Gastrocnemius medialis (tissue), 4 donors: ENCODE results near the gene TNFRSF1B. TPM values are rescaled to one million over a fixed set of nuclear protein-coding genes. Genes with fewer than 3 reads are reported as not detected.

Experiments used
- ATAC-seq, 2 donors: fragments of 150-250 bp; one replicate each; pipeline ENCODE4 v1.9.1; 2016
- DNase-seq, 2 donors: peaks; one replicate each; pipeline ENCODE4 v3.0.0-alpha.2; 2019
- H3K27ac ChIP-seq, 4 donors: fragments of 200-600 bp; sonication (generic); 1 replicate in 1 of 4; 2 replicates in 3 of 4; pipeline ENCODE4 v1.5.1; 2016 to 2018; ENCODE audit warnings: mild to moderate bottlenecking in 2 of 4, moderate library complexity in 1 of 4
- H3K27me3 ChIP-seq, 3 donors: fragments of 200-600 bp; sonication (generic) in 2 of 3; 1 replicate in 1 of 3; 2 replicates in 2 of 3; pipeline versions ENCODE4 v1.5.1 to v1.6.0; 2016 to 2019; ENCODE audit warnings: mild to moderate bottlenecking in 1 of 3, moderate library complexity in 1 of 3
- H3K36me3 ChIP-seq, 2 donors: fragments of 200-600 bp; sonication (generic) in 1 of 2; one replicate each; pipeline ENCODE4 v1.5.1; 2017 to 2018
- H3K4me1 ChIP-seq, 2 donors: fragments of 200-600 bp; sonication (generic) in 1 of 2; one replicate each; pipeline ENCODE4 v1.5.1; 2016 to 2017; ENCODE audit warnings: mild to moderate bottlenecking in 2 of 2
- H3K4me3 ChIP-seq, 4 donors: fragments of 200-600 bp; sonication (generic) in 3 of 4; 1 replicate in 1 of 4; 2 replicates in 3 of 4; pipeline ENCODE4 v1.5.1; 2016 to 2019; ENCODE audit warnings: mild to moderate bottlenecking in 2 of 4
- H3K9me3 ChIP-seq, 3 donors: fragments of 200-600 bp; sonication (generic) in 2 of 3; 1 replicate in 1 of 3; 2 replicates in 2 of 3; pipeline ENCODE4 v1.5.1; 2016 to 2019
- CTCF ChIP-seq, 5 experiments: fragments of 450-650 bp in 3 of 5; fragments of 200-600 bp in 2 of 5; sonication (generic) in 2 of 5; IDR thresholded peaks in 4 of 5; conservative IDR thresholded peaks in 1 of 5; 1 replicate in 4 of 5; 2 replicates in 1 of 5; pipeline ENCODE4 v1.5.1; 2016 to 2019; ENCODE audit warnings: antibody characterized with exemption in 5 of 5, mild to moderate bottlenecking in 3 of 5, moderate library complexity in 3 of 5
- POLR2A ChIP-seq, 2 donors: fragments of 450-650 bp; IDR thresholded peaks; one replicate each; pipeline ENCODE4 v1.6.1; 2017; ENCODE audit warnings: antibody characterized with exemption in 2 of 2, mild to moderate bottlenecking in 2 of 2, moderate library complexity in 2 of 2
- in situ Hi-C, 4 donors: fragments of 200-750 bp; cut with MboI; loops; one replicate each; pipeline versions ENCODE4 v1.15.0 to v1.8.0; 2017; ENCODE audit warnings: low sequenced_read_pairs in 4 of 4
- intact Hi-C: fragments of 100-400 bp; cut with DNase I; formaldehyde crosslinking; loops from one replicate; pipeline ENCODE4 v1.15.1; 2023; ENCODE audit warnings: low total_unique reads
- total RNA-seq, 4 donors: library from RNA; depleted of rRNA; stranded (reverse); fragments of >200 nt; gene quantifications; one replicate each; pipeline versions ENCODE4 v1.1.0 to v1.2.3, GENCODE V29; 2016

TNFRSF1B gene
- total RNA-seq, 4 donors from 2014 or later: 14.0 to 29.5 (median 18.8) TPM

- no peak overlapping the region for H3K27ac ChIP-seq
- TF ChIP-seq POLR2A (IDR thresholded peaks at IDR 0.05) (no peak), CTCF (IDR thresholded peaks at IDR 0.05 in 4 of 5, conservative IDR thresholded peaks at IDR 0.05 in 1 of 5) (no peak)
- in situ Hi-C loops (no loop called here), intact Hi-C loops (no loop called here)
- no peak for DNase-seq
- H3K9me3 ChIP-seq: no peaks in the 10 kb centered on the region
- no peaks in the 10 kb centered on the region for H3K27me3 ChIP-seq
- ATAC-seq: no peak
- peaks cover 11 to 20% of the 10 kb centered on the region in 2 donors for H3K4me1 ChIP-seq
- no peak overlapping the region for H3K4me3 ChIP-seq
- H3K36me3 ChIP-seq: no peaks in the 10 kb centered on the region
These were observed 9.2 kb upstream of the TNFRSF1B start for GRCh38 chr1:12157366-12158231.

GRCh38 chr1:12158357-12159092, 8.3 kb upstream of the TNFRSF1B start:
- in situ Hi-C loops (no loop called here), intact Hi-C loops (no loop called here)
- Histone ChIP-seq H3K4me1 (peaks cover 11 to 18% of the 10 kb centered on the region in 2 donors), H3K27ac (no peak overlapping the region), H3K9me3 (no peaks in the 10 kb centered on the region), H3K36me3 (no peaks in the 10 kb centered on the region), H3K27me3 (no peaks in the 10 kb centered on the region), H3K4me3 (no peak overlapping the region)
- DNase-seq: no peak
- no peak for ATAC-seq
- TF ChIP-seq CTCF (IDR thresholded peaks at IDR 0.05 in 4 of 5, conservative IDR thresholded peaks at IDR 0.05 in 1 of 5) (no peak), POLR2A (IDR thresholded peaks at IDR 0.05) (no peak)

- H3K27me3 ChIP-seq: no peaks in the 10 kb centered on the region
- H3K4me1 ChIP-seq: peaks cover 11 to 18% of the 10 kb centered on the region in 2 donors
- H3K36me3 ChIP-seq: no peaks in the 10 kb centered on the region
- peak overlapping the region in 1 of 4 donors; percentile 80 for H3K27ac ChIP-seq
- intact Hi-C loops: no loop called here
- DNase-seq (no peak), ATAC-seq (no peak)
- in situ Hi-C loops: no loop called here
- no peak overlapping the region for H3K4me3 ChIP-seq
- no peaks in the 10 kb centered on the region for H3K9me3 ChIP-seq
- no peak for TF ChIP-seq POLR2A (IDR thresholded peaks at IDR 0.05)
- TF ChIP-seq CTCF (IDR thresholded peaks at IDR 0.05 in 4 of 5, conservative IDR thresholded peaks at IDR 0.05 in 1 of 5): no peak
These were observed 7.0 kb upstream of the TNFRSF1B start for GRCh38 chr1:12159816-12160215.

- Histone ChIP-seq H3K27ac (peak overlapping the region; percentile 42 to 80 (median 75)), H3K4me3 (no peak overlapping the region), H3K4me1 (peaks cover 11 to 18% of the 10 kb centered on the region in 2 donors), H3K27me3 (no peaks in the 10 kb centered on the region), H3K36me3 (no peaks in the 10 kb centered on the region), H3K9me3 (no peaks in the 10 kb centered on the region)
- no peak for DNase-seq
- no peak for TF ChIP-seq CTCF (IDR thresholded peaks at IDR 0.05 in 4 of 5, conservative IDR thresholded peaks at IDR 0.05 in 1 of 5)
- no peak for TF ChIP-seq POLR2A (IDR thresholded peaks at IDR 0.05)
- intact Hi-C loops (no loop called here), in situ Hi-C loops (no loop called here)
- no peak for ATAC-seq
These were observed 5.5 kb upstream of the TNFRSF1B start for GRCh38 chr1:12161324-12161661.
